Transverse colon (tissue), 4 donors: Measurements from ENCODE around the gene CPAMD8. TPM values are rescaled to one million over a fixed set of nuclear protein-coding genes. Genes with fewer than 3 reads are reported as not detected.

Source experiments
- DNase-seq: peaks from one replicate; pipeline ENCODE4 v3.0.0-alpha.2; 2019
- H3K27ac ChIP-seq, 4 donors: fragments of 200-600 bp; sonication (generic); 2 replicates each; pipeline ENCODE4 v1.5.1; 2016 to 2018; ENCODE audit warnings: inconsistent platforms in 4 of 4
- H3K27me3 ChIP-seq: fragments of 200-600 bp; sonication (generic); 2 replicates; pipeline ENCODE4 v1.5.1; 2017; ENCODE audit warnings: inconsistent platforms
- H3K36me3 ChIP-seq, 4 donors: fragments of 200-600 bp; sonication (generic); 2 replicates each; pipeline ENCODE4 v1.5.1; 2017 to 2019; ENCODE audit warnings: inconsistent platforms in 4 of 4
- H3K4me1 ChIP-seq, 4 donors: fragments of 200-600 bp; sonication (generic); 2 replicates each; pipeline ENCODE4 v1.5.1; 2017 to 2020; ENCODE audit warnings: inconsistent platforms in 4 of 4
- H3K4me3 ChIP-seq, 4 donors: fragments of 200-600 bp; sonication (generic); 1 replicate in 1 of 4; 2 replicates in 3 of 4; pipeline versions ENCODE4 v1.5.1 to v1.6.1; 2017 to 2019; ENCODE audit warnings: inconsistent platforms in 4 of 4
- H3K9me3 ChIP-seq, 2 donors: fragments of 200-600 bp; sonication (generic); 2 replicates each; pipeline ENCODE4 v1.5.1; 2017 to 2019; ENCODE audit warnings: inconsistent platforms in 2 of 2
- CTCF ChIP-seq, 5 experiments: fragments of 200-600 bp in 3 of 5; fragments of 450-650 bp in 2 of 5; sonication (generic) in 3 of 5; IDR thresholded peaks; 1 replicate in 2 of 5; 2 replicates in 3 of 5; pipeline ENCODE4 v1.5.1; 2016 to 2017; ENCODE audit warnings: antibody characterized with exemption in 5 of 5, inconsistent platforms in 3 of 5, mild to moderate bottlenecking in 2 of 5, moderate library complexity in 1 of 5
- EP300 ChIP-seq: sonication (generic); formaldehyde crosslinking; IDR thresholded peaks from one replicate; pipeline ENCODE4 v1.6.1; 2017; ENCODE audit warnings: antibody characterized with exemption, low read depth
- POLR2A ChIP-seq: fragments of 450-650 bp; IDR thresholded peaks from one replicate; pipeline ENCODE4 v1.6.1; 2016; ENCODE audit warnings: antibody characterized with exemption, mild to moderate bottlenecking, moderate library complexity
- POLR2AphosphoS5 ChIP-seq, 3 donors: sonication (generic); formaldehyde crosslinking; IDR thresholded peaks; one replicate each; pipeline ENCODE4 v1.6.1; 2016; ENCODE audit warnings: antibody characterized with exemption in 3 of 3
- WGBS, 2 donors: methylation state at CpG; one replicate each; pipeline ENCODE4 v1.1.5; 2018; ENCODE audit warnings: low coverage in 1 of 2; 5-methylcytosine and 5-hydroxymethylcytosine counted together
- in situ Hi-C, 4 donors: fragments of 200-750 bp; cut with MboI; loops; one replicate each; pipeline versions ENCODE4 v1.15.0 to v1.15.1; 2017; ENCODE audit warnings: low sequenced_read_pairs in 3 of 4, low pct_ligation_motif_present in 1 of 4, low pct_unique_long_range_greater_than_20kb in 1 of 4
- intact Hi-C: fragments of 100-400 bp; cut with DNase I; formaldehyde crosslinking; loops from one replicate; pipeline ENCODE4 v1.15.1; 2023; ENCODE audit warnings: low total_unique reads
- total RNA-seq, 4 donors: library from RNA; depleted of rRNA; stranded (reverse); fragments of >200 nt; gene quantifications; one replicate each; pipeline ENCODE4 v1.1.0, GENCODE V29; 2016

CPAMD8 gene
- total RNA-seq, 4 donors from 2014 or later, result 1.4 to 20.9 (median 7.7) TPM

- in situ Hi-C loops, result no loop called here
- Histone ChIP-seq H3K36me3 (no peaks in the 10 kb centered on the region), H3K4me3 (no peak overlapping the region), H3K4me1 (no peaks in the 10 kb centered on the region), H3K27ac (no peak overlapping the region), H3K9me3 (no peaks in the 10 kb centered on the region), H3K27me3 (no peaks in the 10 kb centered on the region)
- no peak for DNase-seq
- WGBS, 2 donors, result 90% methylated on average over 6 of the region's 6 CpGs; no CpG with 5 or more reads in 1 of the 2 donors
- intact Hi-C loops, result no loop called here
- no peak for TF ChIP-seq EP300
- no peak for TF ChIP-seq POLR2A
- TF ChIP-seq CTCF (IDR thresholded peaks at IDR 0.05), result no peak
- no peak for TF ChIP-seq POLR2AphosphoS5 (IDR thresholded peaks at IDR 0.05)
Measured at GRCh38 chr19:16951529-16951928, 75.1 kb downstream of the CPAMD8 start.

GRCh38 chr19:16949496-16950023 lies 77.0 kb downstream of the CPAMD8 start:
- Histone ChIP-seq H3K36me3 (no peaks in the 10 kb centered on the region), H3K9me3 (no peaks in the 10 kb centered on the region), H3K4me1 (no peaks in the 10 kb centered on the region), H3K4me3 (no peak overlapping the region), H3K27me3 (no peaks in the 10 kb centered on the region), H3K27ac (no peak overlapping the region)
- TF ChIP-seq POLR2AphosphoS5 (IDR thresholded peaks at IDR 0.05), result no peak
- TF ChIP-seq EP300, result no peak
- no peak for TF ChIP-seq CTCF (IDR thresholded peaks at IDR 0.05)
- TF ChIP-seq POLR2A, result no peak
- DNase-seq, result no peak
- WGBS, 2 donors, result 87% methylated on average over 7 to 8 of the region's 8 CpGs
- in situ Hi-C loops (no loop called here), intact Hi-C loops (no loop called here)

GRCh38 chr19:16946951-16947940 lies 79.4 kb downstream of the CPAMD8 start:
- intact Hi-C loops, result no loop called here
- DNase-seq, result no peak
- Histone ChIP-seq H3K36me3 (no peaks in the 10 kb centered on the region), H3K27ac (no peak overlapping the region), H3K9me3 (no peaks in the 10 kb centered on the region), H3K4me1 (no peaks in the 10 kb centered on the region), H3K4me3 (no peak overlapping the region), H3K27me3 (no peaks in the 10 kb centered on the region)
- no peak for TF ChIP-seq POLR2AphosphoS5 (IDR thresholded peaks at IDR 0.05)
- TF ChIP-seq CTCF (IDR thresholded peaks at IDR 0.05), result no peak
- no peak for TF ChIP-seq POLR2A
- TF ChIP-seq EP300, result no peak
- WGBS, 2 donors, result 90% methylated on average over 16 of the region's 16 CpGs; no CpG with 5 or more reads in 1 of the 2 donors
- in situ Hi-C loops, result no loop called here

- no peak for DNase-seq
- H3K27me3 ChIP-seq, result no peaks in the 10 kb centered on the region
- 80 to 82% methylated on average over 1 to 8 of the region's 8 CpGs for WGBS, 2 donors
- H3K4me1 ChIP-seq, result no peaks in the 10 kb centered on the region
- H3K9me3 ChIP-seq, result no peaks in the 10 kb centered on the region
- in situ Hi-C loops (no loop called here), intact Hi-C loops (no loop called here)
- no peak overlapping the region for H3K27ac ChIP-seq
- H3K4me3 ChIP-seq, result no peak overlapping the region
- H3K36me3 ChIP-seq, result no peaks in the 10 kb centered on the region
- TF ChIP-seq CTCF (IDR thresholded peaks at IDR 0.05) (no peak), POLR2A (no peak), POLR2AphosphoS5 (IDR thresholded peaks at IDR 0.05) (no peak)
Measured at GRCh38 chr19:16945762-16946465, 80.7 kb downstream of the CPAMD8 start.
